WTC11 (cell line): ENCODE results near the gene ITPKB. TPM values are rescaled to one million over a fixed set of nuclear protein-coding genes. Genes with fewer than 3 reads are reported as not detected.

Experiments used
- ATAC-seq: fragments of 200-7000 bp; cut with Tn5 transposase; 2 replicates; pipeline ENCODE4 v1.10.0; 2021; ENCODE audit warnings: mild to moderate bottlenecking, moderate library complexity
- CTCF ChIA-PET: fragments of 300-600 bp; sonication (Branson Sonifier 250); formaldehyde crosslinking; loops from one replicate; lab custom pipeline; 2021; ENCODE audit warnings: antibody characterized with exemption; lab: Charles Lee
- POLR2A ChIA-PET: fragments of 350-600 bp; sonication (Branson Sonifier 250); formaldehyde crosslinking; loops from one replicate; lab custom pipeline; 2021; ENCODE audit warnings: antibody characterized with exemption; lab: Charles Lee
- DNase-seq: peaks from one replicate; pipeline ENCODE4 v3.0.0; 2021; ENCODE audit warnings: low spot score
- H3K27ac Mint-ChIP-seq: 2 replicates; pipeline ENCODE4 v1.8.0; 2021; ENCODE audit warnings: mixed read lengths
- H3K27me3 Mint-ChIP-seq: 2 replicates; pipeline ENCODE4 v1.8.0; 2021; ENCODE audit warnings: low read depth, mild to moderate bottlenecking, moderate library complexity, mixed read lengths
- H3K36me3 Mint-ChIP-seq: 2 replicates; pipeline ENCODE4 v1.8.0; 2021; ENCODE audit warnings: mixed read lengths
- H3K4me1 Mint-ChIP-seq: 2 replicates; pipeline ENCODE4 v1.8.0; 2022; ENCODE audit warnings: mixed read lengths
- H3K4me3 Mint-ChIP-seq: 2 replicates; pipeline ENCODE4 v1.8.0; 2021; ENCODE audit warnings: mild to moderate bottlenecking, moderate library complexity, mixed read lengths
- H3K9me3 Mint-ChIP-seq: 2 replicates; pipeline ENCODE4 v1.8.0; 2021; ENCODE audit warnings: mixed read lengths
- ATF1 ChIP-seq: sonication (generic); formaldehyde crosslinking; IDR thresholded peaks from 2 replicates; pipeline ENCODE4 v1.8.1; 2023; ENCODE audit warnings: mild to moderate bottlenecking, moderate library complexity, missing genetic modification reagents
- CBFB ChIP-seq: sonication (generic); formaldehyde crosslinking; IDR thresholded peaks from 2 replicates; pipeline ENCODE4 v1.8.1; 2022; ENCODE audit warnings: mild to moderate bottlenecking, low read depth, missing genetic modification reagents
- CREB1 ChIP-seq: sonication (generic); formaldehyde crosslinking; IDR thresholded peaks from 2 replicates; pipeline ENCODE4 v1.8.0; 2023; ENCODE audit warnings: mild to moderate bottlenecking, missing genetic modification reagents
- IRF2 ChIP-seq: sonication (generic); formaldehyde crosslinking; IDR thresholded peaks from 2 replicates; pipeline ENCODE4 v1.8.0; 2022; ENCODE audit warnings: low read depth, missing genetic modification reagents, borderline replicate concordance
- NFATC4 ChIP-seq: fragments of 250-450 bp; sonication (Bioruptor Pico); IDR thresholded peaks from 2 replicates; pipeline ENCODE4 v1.9.0; 2021; ENCODE audit warnings: mild to moderate bottlenecking
- NR3C1 ChIP-seq: sonication (generic); formaldehyde crosslinking; conservative IDR thresholded peaks from 2 replicates; pipeline ENCODE4 v1.8.1; 2023; ENCODE audit warnings: low read depth, mild to moderate bottlenecking, missing genetic modification reagents
- PRDM15 ChIP-seq: sonication (generic); formaldehyde crosslinking; IDR thresholded peaks from 2 replicates; pipeline ENCODE4 v1.8.0; 2022; ENCODE audit warnings: missing genetic modification reagents
- RORB ChIP-seq: fragments of 250-450 bp; sonication (Bioruptor Pico); IDR thresholded peaks from 2 replicates; pipeline ENCODE4 v1.9.0; 2021; ENCODE audit warnings: mild to moderate bottlenecking
- SMAD3 ChIP-seq: sonication (generic); formaldehyde crosslinking; IDR thresholded peaks from 2 replicates; pipeline ENCODE4 v1.8.0; 2022; ENCODE audit warnings: missing genetic modification reagents, mild to moderate bottlenecking, borderline replicate concordance
- SP1 ChIP-seq: sonication (generic); formaldehyde crosslinking; conservative IDR thresholded peaks from 2 replicates; pipeline ENCODE4 v1.8.1; 2022; ENCODE audit warnings: missing genetic modification reagents
- TCF7 ChIP-seq: sonication (generic); formaldehyde crosslinking; IDR thresholded peaks from 2 replicates; pipeline ENCODE4 v1.8.0; 2022; ENCODE audit warnings: mild to moderate bottlenecking, low read depth, missing genetic modification reagents, moderate library complexity
- TEAD1 ChIP-seq: sonication (generic); formaldehyde crosslinking; IDR thresholded peaks from 2 replicates; pipeline ENCODE4 v1.8.0; 2022; ENCODE audit warnings: mild to moderate bottlenecking, missing genetic modification reagents
- ZNF396 ChIP-seq: fragments of 250-450 bp; sonication (Bioruptor Pico); IDR thresholded peaks from 2 replicates; pipeline ENCODE4 v1.8.0; 2021; ENCODE audit warnings: mild to moderate bottlenecking, moderate library complexity, borderline replicate concordance
- ZNF423 ChIP-seq: fragments of 250-450 bp; sonication (Bioruptor Pico); IDR thresholded peaks from 2 replicates; pipeline ENCODE4 v2.1.2; 2022; ENCODE audit warnings: mild to moderate bottlenecking, moderate library complexity
- total RNA-seq: library from RNA; stranded (reverse); gene quantifications from 3 replicates; pipeline ENCODE4 v1.2.3, GENCODE V29; 2021
- TF ChIP-seq, protein P1 (sequence below): sonication (generic); formaldehyde crosslinking; IDR thresholded peaks from 2 replicates; pipeline ENCODE4 v1.8.0; 2022; ENCODE audit warnings: mild to moderate bottlenecking, missing genetic modification reagents
- TF ChIP-seq, protein P2 (sequence below): sonication (generic); formaldehyde crosslinking; IDR thresholded peaks from 2 replicates; pipeline ENCODE4 v1.8.0; 2022; ENCODE audit warnings: mild to moderate bottlenecking, missing genetic modification reagents
- TF ChIP-seq, protein P3 (sequence below): fragments of 250-450 bp; sonication (Bioruptor Pico); IDR thresholded peaks from 2 replicates; pipeline ENCODE4 v2.1.2; 2022; ENCODE audit warnings: mild to moderate bottlenecking, moderate library complexity
- TF ChIP-seq, protein P4 (sequence below): fragments of 250-450 bp; sonication (Bioruptor Pico); IDR thresholded peaks from 2 replicates; pipeline ENCODE4 v1.9.0; 2021; ENCODE audit warnings: mild to moderate bottlenecking

ITPKB gene
- total RNA-seq, 1 experiment from 2014 or later, result 15.6 TPM

DNA sequence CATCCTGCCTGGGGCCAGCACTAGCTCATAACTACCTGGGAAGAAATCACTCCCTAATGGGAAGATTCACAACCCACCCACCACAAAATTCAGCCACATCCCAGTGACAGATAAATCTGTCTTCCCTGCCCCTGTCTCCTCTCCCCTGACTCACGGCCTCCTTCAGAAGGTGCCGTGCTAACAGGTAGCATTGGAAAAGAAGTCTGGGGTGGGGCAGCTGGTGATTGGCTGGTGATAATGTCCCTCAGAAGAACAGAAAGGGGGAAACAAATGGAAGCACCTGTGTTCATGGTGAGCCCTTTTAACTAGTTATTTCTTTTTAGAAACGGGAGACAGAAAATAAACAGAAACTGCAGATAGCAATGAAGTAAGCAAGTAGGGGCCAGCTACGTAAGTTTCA lies 29.1 kb downstream of the ITPKB start:
- POLR2A ChIA-PET, result no interaction called here
- H3K27ac Mint-ChIP-seq, result peak overlapping the region; percentile 52; the same call in 1 of the 2 replicates
- peaks cover 4% of the 10 kb centered on the region; the same call in 1 of the 2 replicates for H3K36me3 Mint-ChIP-seq
- peaks cover 8% of the 10 kb centered on the region for H3K9me3 Mint-ChIP-seq
- CTCF ChIA-PET, result interaction anchor here (1.1 to 1.5 kb wide), 2 partner anchors 30 to 84 kb away, joined by 3 read pairs; no protein-coding TSS in a partner anchor
- H3K4me3 Mint-ChIP-seq, result no peak overlapping the region
- H3K4me1 Mint-ChIP-seq, result peaks cover 24% of the 10 kb centered on the region
- TF ChIP-seq NR3C1 (CRISPR knock-in tag) (no peak), CREB1 (CRISPR knock-in tag) (no peak), TEAD1 (CRISPR knock-in tag) (no peak), CBFB (no peak), ZNF396 (CRISPR knock-in tag) (no peak), SMAD3 (no peak), ATF1 (CRISPR knock-in tag) (no peak)
- TF ChIP-seq, protein P1, sequence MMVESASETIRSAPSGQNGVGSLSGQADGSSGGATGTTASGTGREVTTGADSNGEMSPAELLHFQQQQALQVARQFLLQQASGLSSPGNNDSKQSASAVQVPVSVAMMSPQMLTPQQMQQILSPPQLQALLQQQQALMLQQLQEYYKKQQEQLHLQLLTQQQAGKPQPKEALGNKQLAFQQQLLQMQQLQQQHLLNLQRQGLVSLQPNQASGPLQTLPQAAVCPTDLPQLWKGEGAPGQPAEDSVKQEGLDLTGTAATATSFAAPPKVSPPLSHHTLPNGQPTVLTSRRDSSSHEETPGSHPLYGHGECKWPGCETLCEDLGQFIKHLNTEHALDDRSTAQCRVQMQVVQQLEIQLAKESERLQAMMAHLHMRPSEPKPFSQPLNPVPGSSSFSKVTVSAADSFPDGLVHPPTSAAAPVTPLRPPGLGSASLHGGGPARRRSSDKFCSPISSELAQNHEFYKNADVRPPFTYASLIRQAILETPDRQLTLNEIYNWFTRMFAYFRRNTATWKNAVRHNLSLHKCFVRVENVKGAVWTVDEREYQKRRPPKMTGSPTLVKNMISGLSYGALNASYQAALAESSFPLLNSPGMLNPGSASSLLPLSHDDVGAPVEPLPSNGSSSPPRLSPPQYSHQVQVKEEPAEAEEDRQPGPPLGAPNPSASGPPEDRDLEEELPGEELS (CRISPR knock-in tag), result no peak
- TF ChIP-seq, protein P2, sequence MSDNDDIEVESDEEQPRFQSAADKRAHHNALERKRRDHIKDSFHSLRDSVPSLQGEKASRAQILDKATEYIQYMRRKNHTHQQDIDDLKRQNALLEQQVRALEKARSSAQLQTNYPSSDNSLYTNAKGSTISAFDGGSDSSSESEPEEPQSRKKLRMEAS (CRISPR knock-in tag), result no peak
- TF ChIP-seq, protein P3, sequence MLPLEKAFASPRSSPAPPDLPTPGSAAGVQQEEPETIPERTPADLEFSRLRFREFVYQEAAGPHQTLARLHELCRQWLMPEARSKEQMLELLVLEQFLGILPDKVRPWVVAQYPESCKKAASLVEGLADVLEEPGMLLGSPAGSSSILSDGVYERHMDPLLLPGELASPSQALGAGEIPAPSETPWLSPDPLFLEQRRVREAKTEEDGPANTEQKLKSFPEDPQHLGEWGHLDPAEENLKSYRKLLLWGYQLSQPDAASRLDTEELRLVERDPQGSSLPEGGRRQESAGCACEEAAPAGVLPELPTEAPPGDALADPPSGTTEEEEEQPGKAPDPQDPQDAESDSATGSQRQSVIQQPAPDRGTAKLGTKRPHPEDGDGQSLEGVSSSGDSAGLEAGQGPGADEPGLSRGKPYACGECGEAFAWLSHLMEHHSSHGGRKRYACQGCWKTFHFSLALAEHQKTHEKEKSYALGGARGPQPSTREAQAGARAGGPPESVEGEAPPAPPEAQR (CRISPR knock-in tag), result no peak
- TF ChIP-seq, all 79 proteins: peak for 0
- DNase-seq (no peak), ATAC-seq (no peak)
- no peaks in the 10 kb centered on the region for H3K27me3 Mint-ChIP-seq

GRCh38 chr1:226708967-226709396 lies 30.1 kb downstream of the ITPKB start:
- TF ChIP-seq, protein P4, sequence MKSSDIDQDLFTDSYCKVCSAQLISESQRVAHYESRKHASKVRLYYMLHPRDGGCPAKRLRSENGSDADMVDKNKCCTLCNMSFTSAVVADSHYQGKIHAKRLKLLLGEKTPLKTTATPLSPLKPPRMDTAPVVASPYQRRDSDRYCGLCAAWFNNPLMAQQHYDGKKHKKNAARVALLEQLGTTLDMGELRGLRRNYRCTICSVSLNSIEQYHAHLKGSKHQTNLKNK, result no peak
- TF ChIP-seq PRDM15 (no peak), ZNF423 (CRISPR knock-in tag) (no peak), SP1 (no peak), NFATC4 (CRISPR knock-in tag) (no peak), IRF2 (CRISPR knock-in tag) (no peak), TCF7 (CRISPR knock-in tag) (no peak), CREB1 (CRISPR knock-in tag) (no peak), RORB (CRISPR knock-in tag) (no peak)
- TF ChIP-seq, all 79 proteins: peak for 0
- H3K4me1 Mint-ChIP-seq, result peaks cover 25% of the 10 kb centered on the region
- no peak overlapping the region for H3K27ac Mint-ChIP-seq
- H3K9me3 Mint-ChIP-seq, result no peaks in the 10 kb centered on the region; the same call in 1 of the 2 replicates
- no peaks in the 10 kb centered on the region for H3K27me3 Mint-ChIP-seq
- no peak overlapping the region for H3K4me3 Mint-ChIP-seq
- DNase-seq (no peak), ATAC-seq (peak; percentile 49)
- ChIA-PET CTCF (interaction anchor here (1.5 kb wide), 1 partner anchor 83 kb away, joined by 3 read pairs; no protein-coding TSS in a partner anchor), POLR2A (no interaction called here)
- no peaks in the 10 kb centered on the region for H3K36me3 Mint-ChIP-seq
